GM12878 (cell line): ENCODE measurements around the gene TPM4.

ENCODE experiments used
- IRF3 ChIP-seq: fragments of 450-650 bp; IDR thresholded peaks from 2 replicates; pipeline ENCODE4 v1.6.1; 2014; ENCODE audit warnings: mild to moderate bottlenecking
- POLR2A ChIP-seq: IDR thresholded peaks from 2 replicates; pipeline ENCODE4 v1.6.1; 2011; ENCODE audit warnings: low read depth, mild to moderate bottlenecking, low read length
- RELA ChIP-seq: fragments of 450-650 bp; IDR thresholded peaks from 2 replicates; pipeline ENCODE4 v1.8.0; 2014; ENCODE audit warnings: borderline replicate concordance; ENCODE audit not compliant: partially characterized antibody
- TAF1 ChIP-seq: IDR thresholded peaks from 2 replicates; pipeline ENCODE4 v1.6.1; 2011; ENCODE audit warnings: mild to moderate bottlenecking, low read depth, low read length, borderline replicate concordance

GRCh38 chr19:16098416-16098768 is 22.1 kb downstream of the TPM4 start:
- no peak for TF ChIP-seq POLR2A
- TF ChIP-seq RELA: no peak
- no peak for TF ChIP-seq TAF1
- TF ChIP-seq IRF3: no peak
